Kasumi-1 (cell line): ENCODE data around the gene P2RX2.

Experiments used
- DNase-seq, 2 experiments: peaks; one replicate each; lab custom pipeline; 2025; lab: John Stamatoyannopoulos, UW

The P2RX2 gene

GRCh38 chr12:132603240-132604150 lies 15.1 kb upstream of the P2RX2 start:
- no peak for DNase-seq

DNA sequence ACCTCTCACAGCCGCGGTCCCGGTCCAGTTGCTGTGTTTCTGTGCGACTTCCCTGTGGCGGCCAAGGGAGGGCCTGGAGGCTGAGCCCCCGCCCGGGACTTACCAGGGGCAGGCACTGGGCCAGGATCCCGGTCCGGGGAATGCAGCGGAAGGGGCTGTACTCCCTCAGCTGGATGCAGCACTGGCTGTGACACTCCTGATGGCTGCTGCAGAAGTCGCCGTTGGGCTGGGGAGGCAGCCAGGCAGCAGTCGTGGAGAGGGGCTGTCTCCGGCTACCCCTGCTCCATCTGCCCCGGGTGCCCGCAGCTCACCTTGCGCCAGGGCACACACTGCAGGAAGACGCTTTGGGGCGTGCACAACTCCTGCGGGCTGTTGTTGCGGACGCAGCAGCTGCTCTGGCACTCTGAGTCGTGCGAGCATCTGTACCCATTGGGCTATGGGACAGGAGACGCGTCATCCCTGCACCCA lies 14.4 kb upstream of the P2RX2 start:
- no peak for DNase-seq

DNA sequence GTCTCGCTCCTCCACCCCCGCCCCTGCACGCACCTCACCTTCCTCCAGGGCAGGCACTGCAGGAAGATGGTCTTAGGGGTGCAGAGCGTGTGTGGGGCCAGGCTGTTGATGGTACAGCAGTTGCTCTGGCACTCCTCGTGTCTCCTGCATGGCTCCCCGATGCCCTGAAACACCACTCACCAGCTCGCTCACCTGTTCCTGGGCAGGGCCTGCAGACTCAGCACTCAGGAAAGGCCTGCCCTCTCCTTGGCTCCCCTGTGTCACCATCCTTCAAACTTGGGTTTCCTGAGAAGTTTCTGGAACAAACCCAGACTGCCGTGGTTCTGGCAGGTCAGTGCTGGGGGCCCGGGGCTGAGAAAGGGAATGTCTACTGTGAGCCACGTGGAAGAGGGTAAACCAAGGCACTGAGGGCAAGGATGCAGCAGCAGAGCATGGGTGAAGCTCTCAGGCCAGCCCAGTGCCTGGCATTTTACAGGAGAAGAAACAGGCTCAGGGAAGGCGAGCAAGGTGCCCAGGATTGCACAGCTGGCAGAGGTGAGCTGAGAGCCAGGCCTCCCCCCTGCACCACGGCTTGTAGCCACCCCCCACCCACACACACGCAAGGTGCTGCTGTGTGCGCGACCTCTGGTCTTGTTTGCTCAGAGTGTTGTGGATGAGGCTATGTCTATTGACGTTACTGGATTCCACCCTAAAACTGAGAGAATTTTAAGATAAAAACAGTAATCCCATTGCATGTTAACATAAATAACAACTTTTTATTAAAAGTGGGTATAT lies 13.7 kb upstream of the P2RX2 start:
- no peak for DNase-seq

DNA sequence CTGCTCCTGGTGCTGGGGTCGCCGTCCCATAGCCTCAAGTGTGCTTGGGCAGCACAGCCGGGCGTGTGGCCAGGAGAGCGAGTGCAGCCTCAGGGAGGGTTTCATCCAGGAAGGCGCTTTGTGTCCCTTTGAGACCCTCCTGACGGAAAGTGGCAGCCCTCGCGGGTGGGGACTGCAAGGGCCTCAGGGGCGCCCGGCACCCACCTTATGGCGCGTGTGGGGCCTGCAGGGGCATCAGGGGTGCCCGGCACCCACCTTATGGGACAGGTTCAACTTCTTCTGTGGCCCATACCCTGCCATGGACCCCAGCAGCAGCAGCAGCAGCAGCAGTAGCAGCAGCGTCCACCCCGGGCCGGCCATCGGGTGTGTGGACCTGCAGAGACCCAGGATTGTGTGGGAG lies 12.7 kb upstream of the P2RX2 start:
- no peak for DNase-seq

DNA sequence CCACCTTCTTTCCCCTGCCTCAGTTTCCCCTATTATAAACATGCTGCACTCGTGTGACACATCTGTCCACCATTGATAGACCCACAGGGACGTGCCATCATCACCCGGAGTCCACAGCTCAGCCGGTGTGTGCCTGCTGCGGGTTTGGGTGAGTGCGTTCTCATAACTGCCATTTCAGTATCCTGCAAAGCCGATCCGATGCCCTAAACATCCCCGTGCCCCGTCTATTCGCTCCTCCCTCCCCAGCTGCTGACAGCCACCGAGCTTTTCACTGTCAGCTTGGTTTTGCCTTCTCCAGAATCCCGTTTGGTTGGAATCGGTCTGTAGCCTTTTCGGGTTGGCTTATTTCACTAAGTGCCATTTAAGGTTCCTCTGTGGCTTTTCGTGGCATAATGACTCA lies 12.1 kb upstream of the P2RX2 start:
- DNase-seq: no peak

- DNase-seq: no peak
Observed at GRCh38 chr12:132606927-132607326, 11.6 kb upstream of the P2RX2 start.

GRCh38 chr12:132608231-132609171 lies 10.1 kb upstream of the P2RX2 start:
- DNase-seq: no peak

- DNase-seq: peak in 1 of 2 experiments; percentile 20
Observed at GRCh38 chr12:132610051-132610759, 8.4 kb upstream of the P2RX2 start, which contains the start of gene LRCOL1. Gene LRCOL1 (minus strand): TSS chr12:132610582. CDS start chr12:132606251, 4,331 bp downstream.

DNA sequence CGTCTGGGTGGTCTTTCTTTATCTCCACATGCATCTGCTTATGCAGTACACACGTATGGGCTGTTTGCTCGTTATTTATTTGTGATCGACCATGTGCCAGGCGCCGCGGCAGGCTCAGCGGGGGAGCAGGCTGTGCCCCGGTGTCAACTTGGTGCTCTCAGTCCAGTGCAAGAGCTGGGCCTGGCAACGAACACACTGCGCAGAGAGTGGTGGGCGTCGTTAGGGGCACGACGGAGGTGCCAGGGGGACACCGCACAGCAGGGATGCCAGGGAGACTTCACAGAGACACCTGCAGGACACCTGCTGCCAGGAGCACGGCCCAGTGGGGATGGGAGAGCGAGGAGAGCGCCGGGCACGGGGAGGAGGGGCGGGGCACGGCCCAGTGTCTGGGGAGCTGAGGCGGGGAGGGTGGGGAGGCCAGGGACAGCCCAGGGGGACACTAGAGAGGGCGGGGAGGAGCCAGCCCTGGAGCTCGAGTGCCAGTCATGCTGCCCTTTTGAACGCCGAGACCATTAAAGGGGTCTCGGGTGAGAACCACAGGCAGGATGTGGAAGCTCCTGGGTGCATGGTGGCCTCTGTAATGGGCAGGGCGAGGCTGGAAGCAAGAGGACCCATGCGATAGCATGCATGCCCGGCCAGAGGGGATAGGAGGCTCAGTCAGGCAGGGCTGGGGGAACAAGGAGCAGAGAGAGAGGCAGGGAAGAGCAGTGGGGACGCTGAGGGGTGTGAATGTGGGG lies 7.5 kb upstream of the P2RX2 start:
- DNase-seq: no peak

- DNase-seq: no peak
Observed at GRCh38 chr12:132611620-132612019, 7.0 kb upstream of the P2RX2 start.

DNA sequence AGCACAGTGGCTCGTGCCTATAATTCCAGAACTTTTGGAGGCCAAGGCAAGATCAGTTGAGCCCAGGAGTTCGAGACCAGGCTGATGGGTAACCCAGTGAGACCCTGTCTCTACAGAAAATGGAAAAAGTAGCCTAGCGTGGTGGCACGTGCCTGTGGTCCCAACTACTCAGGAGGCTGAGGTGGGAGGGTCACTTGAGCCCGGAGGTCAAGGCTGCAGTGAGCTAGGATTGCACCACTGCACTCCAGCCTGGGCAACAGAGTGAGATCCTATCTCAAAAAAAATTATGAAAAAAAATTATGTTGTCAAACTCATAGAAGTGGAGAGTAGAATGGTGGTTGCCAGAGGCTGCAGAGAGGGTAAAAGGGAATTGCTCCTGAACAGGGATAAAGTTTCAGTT lies 4.5 kb upstream of the P2RX2 start:
- DNase-seq: no peak

GRCh38 chr12:132614861-132615578 lies 3.6 kb upstream of the P2RX2 start:
- DNase-seq: peak; percentile 84 to 87

DNA sequence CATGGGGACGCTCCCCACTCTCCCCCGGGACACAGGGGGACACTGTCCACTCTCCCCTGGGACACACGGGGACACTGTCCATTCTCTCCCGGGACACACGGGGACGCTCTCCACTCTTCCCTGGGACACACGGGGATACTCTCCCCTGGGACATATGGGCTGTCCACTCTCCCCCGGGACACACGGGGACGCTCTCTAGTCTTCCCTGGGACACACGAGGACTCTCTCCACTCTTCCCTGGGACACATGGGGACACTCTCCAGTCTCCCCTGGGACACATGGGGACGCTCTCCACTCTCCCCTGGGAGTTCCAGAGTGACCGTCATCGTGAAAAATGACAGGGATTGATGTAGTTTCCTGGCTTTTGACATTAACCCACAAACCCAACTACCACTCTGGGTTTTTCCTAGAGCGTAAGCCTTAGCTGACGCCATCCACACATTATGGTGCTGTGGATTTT lies 3.0 kb upstream of the P2RX2 start:
- no peak for DNase-seq

DNA sequence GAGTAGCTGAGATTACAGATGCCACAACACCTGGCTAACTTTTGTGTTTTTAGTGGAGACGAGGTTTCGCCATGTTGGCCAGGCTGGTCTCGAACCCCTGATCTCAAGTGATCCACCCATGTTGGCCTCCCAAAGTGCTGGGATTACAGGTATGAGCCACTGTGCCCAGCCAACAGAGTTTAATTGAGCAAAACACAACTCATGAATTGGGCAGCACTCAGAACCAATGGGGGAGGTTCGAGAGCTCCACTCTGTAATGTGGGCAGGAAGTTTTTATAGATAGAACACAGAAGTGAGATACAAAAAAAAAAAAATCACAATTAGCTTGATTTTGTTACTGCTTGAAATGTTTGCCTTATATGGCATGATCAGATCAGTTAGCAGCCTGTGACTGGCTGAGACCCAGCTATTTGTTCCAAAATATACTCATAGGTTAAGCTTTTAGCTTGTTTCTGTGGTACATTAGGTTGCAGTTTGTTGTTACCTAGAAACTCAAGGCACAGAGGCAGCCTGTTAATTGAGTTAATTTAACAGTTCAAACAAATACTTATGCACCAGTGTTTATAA lies 1.4 kb upstream of the P2RX2 start:
- DNase-seq: no peak

DNA sequence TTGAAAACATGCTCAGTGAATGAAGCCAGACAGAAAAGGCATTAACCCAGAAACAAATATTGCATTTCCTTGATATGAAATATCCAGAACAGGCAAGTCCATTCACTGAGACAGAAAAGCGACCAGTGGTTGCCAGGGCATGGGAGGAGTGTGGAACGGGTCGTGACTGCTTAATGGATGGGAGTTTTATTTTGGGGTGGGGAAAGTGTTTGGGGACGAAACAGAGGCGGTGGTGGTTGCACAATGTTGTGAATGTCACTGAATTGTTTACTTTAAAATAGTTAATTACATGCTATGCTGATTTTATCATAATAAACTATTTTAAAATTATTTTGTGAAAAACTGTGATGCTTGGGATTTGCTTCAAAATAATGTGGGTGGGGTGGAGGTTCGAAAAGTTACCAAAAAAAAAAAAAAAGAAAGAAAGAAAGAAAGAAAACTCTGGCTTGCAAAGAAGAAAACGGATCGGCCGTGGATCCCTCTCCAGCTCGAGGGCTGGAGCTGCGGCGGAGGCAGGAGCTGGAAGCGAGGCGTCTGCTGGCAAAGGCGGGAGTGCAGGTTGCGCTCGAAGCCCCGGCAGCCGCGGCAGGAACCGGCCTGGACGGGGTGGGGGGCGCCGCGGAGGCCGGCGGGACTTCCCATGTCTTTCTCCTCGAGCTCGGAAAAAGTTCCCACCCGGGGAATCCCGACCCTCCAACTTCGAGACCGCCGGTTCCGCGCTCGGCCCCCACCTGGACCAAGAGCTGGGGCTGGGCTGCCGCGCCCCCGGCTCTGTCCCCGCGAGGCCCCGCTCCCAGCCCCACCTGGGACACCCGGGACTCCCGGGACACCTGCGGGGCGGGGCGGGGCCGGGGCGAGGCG lies 524 bp upstream of the P2RX2 start:
- no peak for DNase-seq

- DNase-seq: no peak
Observed at GRCh38 chr12:132619071-132619385, 452 bp downstream of the P2RX2 start.

- no peak for DNase-seq
Observed at GRCh38 chr12:132619386-132620112, 973 bp downstream of the P2RX2 start.
